ENCODE data around the gene ROPN1L. TPM values are rescaled to one million over a fixed set of nuclear protein-coding genes. Genes with fewer than 3 reads are reported as not detected.

Gene ROPN1L
- total and polyA plus RNA-seq, 2 of the 8 experiments (the other 6 are each of a cell fraction or from before 2014, with no cell fraction given) = 0.24 to 0.73 TPM

DNA sequence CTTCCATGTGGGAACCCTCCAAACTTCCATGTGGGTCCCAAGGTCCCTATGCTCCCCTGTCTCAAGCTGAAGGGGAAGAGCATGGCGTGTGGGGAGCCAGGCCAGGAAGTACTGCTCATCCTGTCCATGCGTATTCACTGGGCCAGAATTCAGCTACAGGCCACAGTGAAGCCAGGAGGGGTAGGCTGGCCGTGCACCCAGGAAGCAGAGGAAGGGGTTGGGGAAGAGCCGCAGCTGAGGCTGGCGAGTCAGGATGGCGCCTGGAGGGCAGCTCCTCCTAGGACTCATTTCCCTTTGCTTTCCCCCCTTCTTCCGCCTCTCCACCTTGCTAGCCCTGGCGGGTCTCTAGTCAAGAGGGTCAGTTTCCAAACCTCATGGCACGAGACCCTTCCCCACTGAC, 57.4 kb downstream of the ROPN1L start:
- Histone ChIP-seq H3K4me3 (ENCODE audit: extremely low read depth in 1 of 4, insufficient read depth in 2 of 4, low read depth in 3 of 4, low read length in 4 of 4) (no peak overlapping the region), H3K36me3 (ENCODE audit: control insufficient read depth in 2 of 4, insufficient read depth in 4 of 4, low read length in 3 of 4) (no peaks in the 10 kb centered on the region), H4K20me1 (replicated peaks in 1 of 2; ENCODE audit: control insufficient read depth in 1 of 2, insufficient read depth in 2 of 2, low read length in 2 of 2) (no peaks in the 10 kb centered on the region), H4K91ac (replicated peaks; ENCODE audit: insufficient read length, low read length) (no peak overlapping the region), H3K4me2 (ENCODE audit: insufficient read depth in 1 of 2, low read depth in 2 of 2, low read length in 2 of 2) (no peak overlapping the region), H3K56ac (replicated peaks; ENCODE audit: insufficient read length, low read depth, low read length) (no peak overlapping the region), H2AFZ (ENCODE audit: low read length) (no peak overlapping the region), H3K79me1 (ENCODE audit: low read depth, low read length) (no peaks in the 10 kb centered on the region), H3K4ac (replicated peaks; ENCODE audit: insufficient read length, low read depth, low read length) (no peak overlapping the region), H4K8ac (ENCODE audit: extremely low read depth, insufficient read depth, low read length) (no peak overlapping the region), H2BK5ac (ENCODE audit: low read depth, low read length) (no peak overlapping the region), H2BK15ac (ENCODE audit: low read length) (no peak overlapping the region), H3K79me2 (ENCODE audit: control insufficient read depth in 1 of 2, insufficient read depth in 2 of 2, low read length in 2 of 2) (no peaks in the 10 kb centered on the region), H3K27ac (ENCODE audit: low read depth, low read length) (no peak overlapping the region), H3K9ac (replicated peaks in 1 of 4; ENCODE audit: extremely low read depth in 1 of 4, low read depth in 3 of 4, low read length in 3 of 4) (no peak overlapping the region), H4K5ac (ENCODE audit: insufficient read length, low read depth, low read length) (no peak overlapping the region), H3K9me3 (ENCODE audit: insufficient read depth in 2 of 2, low read depth in 1 of 2, low read length in 1 of 2) (peaks cover 7 to 9% of the 10 kb centered on the region in 2 experiments), H3K27me3 (replicated peaks in 1 of 4; ENCODE audit: control insufficient read depth in 3 of 4, extremely low read depth in 1 of 4, insufficient read depth in 3 of 4, low read length in 3 of 4) (no peaks in the 10 kb centered on the region), H3K14ac (ENCODE audit: insufficient read length) (no peak overlapping the region), H2BK12ac (ENCODE audit: low read depth, low read length) (no peak overlapping the region), H2BK20ac (ENCODE audit: low read length) (no peak overlapping the region), H3K4me1 (replicated peaks in 1 of 4; ENCODE audit: control insufficient read depth in 3 of 4, insufficient read depth in 4 of 4, low read length in 3 of 4) (peaks cover 0 to 3% (median 0%) of the 10 kb centered on the region in 4 experiments; a peak in 1 of 7 replicates), H3K18ac (ENCODE audit: extremely low read depth, low read length) (no peak overlapping the region), H2BK120ac (replicated peaks; ENCODE audit: low read depth, low read length) (no peak overlapping the region), H2AK5ac (ENCODE audit: low read depth, low read length) (no peak overlapping the region), H3K23me2 (ENCODE audit: low read depth, low read length) (no peaks in the 10 kb centered on the region), H3K23ac (ENCODE audit: insufficient read length) (no peak overlapping the region)
- CTCF ChIA-PET (ENCODE audit: partially characterized antibody) = interaction anchor here (0.7 to 8.6 kb wide), 23 partner anchors 10 to 203 kb away, joined by 3 to 80 read pairs (median 4); no protein-coding TSS in a partner anchor
- DNase-seq (ENCODE audit: low read depth in 1 of 2, low spot score in 2 of 2) (no peak), FAIRE-seq (no peak)
- 87% methylated on average over 9 of the region's 9 CpGs; no CpG with 5 or more reads in 1 of the 2 experiments for WGBS, 2 experiments (ENCODE audit: extremely low coverage in 1 of 2, insufficient coverage in 1 of 2, insufficient read length in 1 of 2, insufficient replicate concordance in 2 of 2, low coverage in 1 of 2, low lambda C conversion rate in 2 of 2, missing lambda C conversion rate in 1 of 2)
- POLR2A ChIA-PET (ENCODE audit: partially characterized antibody) = no interaction called here
- TF ChIP-seq, protein P1, sequence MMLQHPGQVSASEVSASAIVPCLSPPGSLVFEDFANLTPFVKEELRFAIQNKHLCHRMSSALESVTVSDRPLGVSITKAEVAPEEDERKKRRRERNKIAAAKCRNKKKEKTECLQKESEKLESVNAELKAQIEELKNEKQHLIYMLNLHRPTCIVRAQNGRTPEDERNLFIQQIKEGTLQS (IDR thresholded peaks at IDR 0.05; ENCODE audit: insufficient read depth, low read depth, low read length) = no peak
- TF ChIP-seq RFX5 (IDR thresholded peaks at IDR 0.05; ENCODE audit: borderline replicate concordance, low read depth, low read length) (no peak), CTBP2 (IDR thresholded peaks at IDR 0.05; ENCODE audit: borderline replicate concordance, insufficient read depth, insufficient read length, low read length) (no peak), GABPA (IDR thresholded peaks at IDR 0.05; ENCODE audit: borderline replicate concordance, insufficient read depth, low read length) (no peak), POU5F1 (IDR thresholded peaks at IDR 0.05; ENCODE audit: low read depth, low read length) (no peak), EZH2 (IDR thresholded peaks at IDR 0.05; ENCODE audit: low read depth, low read length, severe bottlenecking) (no peak), RNF2 (IDR thresholded peaks at IDR 0.05; ENCODE audit: borderline replicate concordance, low read depth, low read length, missing control alignments, poor library complexity, severe bottlenecking) (no peak), KDM4A (IDR thresholded peaks at IDR 0.05; ENCODE audit: low read depth, low read length, severe bottlenecking) (no peak), CREB1 (IDR thresholded peaks at IDR 0.05) (no peak), TAF7 (optimal IDR thresholded peaks at IDR 0.05; ENCODE audit: borderline replicate concordance, low read depth, low read length) (no peak), POLR2A (IDR thresholded peaks at IDR 0.05; ENCODE audit: control extremely low read depth in 1 of 2, low read depth in 2 of 2, low read length in 2 of 2) (no peak), EP300 (IDR thresholded peaks at IDR 0.05; ENCODE audit: borderline replicate concordance in 1 of 2, low read depth in 2 of 2, low read length in 2 of 2) (no peak), KDM5A (IDR thresholded peaks at IDR 0.05; ENCODE audit: low read length) (no peak)

Measured in H1 (cell line).